Right forelimb (tissue), 1 donor: ENCODE measurements around the gene SLC6A16.
"Not testable (repeated sequence)": the region's sequence is repeated elsewhere in the genome, so short reads cannot be mapped to it uniquely, and the experiment has no call there.

Experiments used
- DNase-seq: peaks from one replicate; pipeline ENCODE4 v3.0.0-alpha.2; 2018

The SLC6A16 gene

GRCh38 chr19:49328741-49329140, 3.8 kb upstream of the SLC6A16 start:
- no peak for DNase-seq

- DNase-seq, result no peak
Observed at GRCh38 chr19:49327878-49328544, 3.0 kb upstream of the SLC6A16 start.

- no peak for DNase-seq
Observed at GRCh38 chr19:49326165-49326704, 1.2 kb upstream of the SLC6A16 start.

- not testable (repeated sequence) for DNase-seq
Observed at GRCh38 chr19:49325756-49326155, 765 bp upstream of the SLC6A16 start.

- DNase-seq, result no peak
Observed at GRCh38 chr19:49318296-49318695, 6.7 kb downstream of the SLC6A16 start.

GRCh38 chr19:49316284-49316683, 8.7 kb downstream of the SLC6A16 start:
- no peak for DNase-seq

- DNase-seq, result no peak
Observed at GRCh38 chr19:49315111-49315510, 9.9 kb downstream of the SLC6A16 start.

- no peak for DNase-seq
Observed at GRCh38 chr19:49309087-49309486, 15.9 kb downstream of the SLC6A16 start.

GRCh38 chr19:49306734-49307133, 18.3 kb downstream of the SLC6A16 start:
- not testable (repeated sequence) for DNase-seq

GRCh38 chr19:49301866-49302252, 23.1 kb downstream of the SLC6A16 start:
- DNase-seq, result no peak

- DNase-seq, result peak; percentile 74
Observed at GRCh38 chr19:49301165-49301865, 23.7 kb downstream of the SLC6A16 start.

GRCh38 chr19:49298653-49299052, 26.3 kb downstream of the SLC6A16 start:
- not testable (repeated sequence) for DNase-seq

GRCh38 chr19:49297403-49297802, 27.6 kb downstream of the SLC6A16 start:
- DNase-seq, result no peak

- DNase-seq, result no peak
Observed at GRCh38 chr19:49295208-49295880, 29.6 kb downstream of the SLC6A16 start.

GRCh38 chr19:49294401-49294800, 30.6 kb downstream of the SLC6A16 start:
- DNase-seq, result no peak

GRCh38 chr19:49290517-49290916, 34.5 kb downstream of the SLC6A16 start:
- no peak for DNase-seq

GRCh38 chr19:49289286-49289685, 35.7 kb downstream of the SLC6A16 start:
- not testable (repeated sequence) for DNase-seq

- DNase-seq, result not testable (repeated sequence)
Observed at GRCh38 chr19:49288205-49288604, 36.8 kb downstream of the SLC6A16 start.

- no peak for DNase-seq
Observed at GRCh38 chr19:49287141-49287770, 37.7 kb downstream of the SLC6A16 start.

GRCh38 chr19:49282184-49282583, 42.8 kb downstream of the SLC6A16 start:
- DNase-seq, result no peak

- DNase-seq, result no peak
Observed at GRCh38 chr19:49272204-49272603, 52.8 kb downstream of the SLC6A16 start.

GRCh38 chr19:49271080-49271753, 53.8 kb downstream of the SLC6A16 start:
- no peak for DNase-seq

- DNase-seq, result not testable (repeated sequence)
Observed at GRCh38 chr19:49266409-49266808, 58.6 kb downstream of the SLC6A16 start.
